PC-3 (cell line): ENCODE data around the gene C10orf143. TPM values are rescaled to one million over a fixed set of nuclear protein-coding genes. Genes with fewer than 3 reads are reported as not detected.

ENCODE experiments used
- ATAC-seq: fragments of 200-7000 bp; cut with Tn5 transposase; 2 replicates; pipeline ENCODE4 v1.9.1; 2020; ENCODE audit warnings: mild to moderate bottlenecking, moderate library complexity
- BruUV-seq: library from RNA; stranded (reverse); fragments of 400-500 nt; replicated peaks from 2 replicates; lab custom pipeline; 2021; lab: Mats Ljungman, UMichigan
- CTCF ChIA-PET: fragments of 300-600 bp; sonication (Branson Sonifier 250); formaldehyde crosslinking; loops from one replicate; lab custom pipeline; 2022; ENCODE audit warnings: antibody characterized with exemption; lab: Charles Lee
- POLR2A ChIA-PET: fragments of 300-600 bp; sonication (Branson Sonifier 250); formaldehyde crosslinking; loops from one replicate; lab custom pipeline; 2022; ENCODE audit warnings: antibody characterized with exemption; ENCODE audit not compliant: unreplicated experiment; lab: Charles Lee
- DNase-seq: peaks from one replicate; pipeline ENCODE4 v3.0.0-alpha.2; 2015
- H2AFZ ChIP-seq: fragments of 300-600 bp; sonication (generic); 2 replicates; pipeline ENCODE4 v1.6.0; 2016; ENCODE audit warnings: antibody characterized with exemption, low read length
- H3F3A ChIP-seq: fragments of 300-600 bp; sonication (generic); one replicate; pipeline ENCODE4 v1.6.0; 2017; ENCODE audit warnings: antibody characterized with exemption, low read length, control low read depth, mild to moderate bottlenecking; ENCODE audit not compliant: unreplicated experiment
- H3K27ac ChIP-seq: fragments of 300-600 bp; sonication (generic); 2 replicates; pipeline ENCODE4 v1.5.1; 2016; ENCODE audit warnings: mild to moderate bottlenecking, low read length
- H3K27me3 ChIP-seq: fragments of 300-600 bp; sonication (generic); 2 replicates; pipeline ENCODE4 v1.6.1; 2016; ENCODE audit warnings: low read length, mixed read lengths
- H3K36me3 ChIP-seq: fragments of 300-600 bp; sonication (generic); 2 replicates; pipeline ENCODE4 v1.6.1; 2016; ENCODE audit warnings: low read depth, mixed run types, low read length, mixed read lengths
- H3K4me1 ChIP-seq: fragments of 300-600 bp; sonication (generic); 2 replicates; pipeline ENCODE4 v1.5.1; 2016; ENCODE audit warnings: low read length; ENCODE audit not compliant: insufficient read depth
- H3K4me2 ChIP-seq: fragments of 300-600 bp; sonication (generic); 2 replicates; pipeline ENCODE4 v1.6.0; 2016; ENCODE audit warnings: low read length
- H3K4me3 ChIP-seq: fragments of 300-600 bp; sonication (generic); 2 replicates; pipeline ENCODE4 v1.5.1; 2016; ENCODE audit warnings: mild to moderate bottlenecking, low read length, mixed read lengths
- H3K79me2 ChIP-seq: fragments of 300-600 bp; sonication (generic); 2 replicates; pipeline ENCODE4 v1.6.1; 2017; ENCODE audit warnings: low read length, mixed read lengths
- H3K9ac ChIP-seq: fragments of 300-600 bp; sonication (generic); 2 replicates; pipeline ENCODE4 v1.6.0; 2016; ENCODE audit warnings: mild to moderate bottlenecking, low read length
- H3K9me2 ChIP-seq: fragments of 300-600 bp; sonication (generic); replicated peaks from 2 replicates; pipeline ENCODE4 v1.6.1; 2016; ENCODE audit warnings: mixed run types, low read length, mixed read lengths
- H3K9me3 ChIP-seq: fragments of 300-600 bp; sonication (generic); 2 replicates; pipeline ENCODE4 v1.6.1; 2016; ENCODE audit warnings: low read length, mixed read lengths
- H4K20me1 ChIP-seq: fragments of 300-600 bp; sonication (generic); 2 replicates; pipeline ENCODE4 v1.6.1; 2016; ENCODE audit warnings: low read length, mixed read lengths
- CTCF ChIP-seq: fragments of 300-600 bp; sonication (generic); conservative IDR thresholded peaks from 2 replicates; pipeline ENCODE4 v1.5.1; 2017; ENCODE audit warnings: antibody characterized with exemption, low read depth, mild to moderate bottlenecking, low read length
- EZH2 ChIP-seq: fragments of 300-600 bp; sonication (generic); IDR thresholded peaks from one replicate; pipeline ENCODE4 v1.6.1; 2017; ENCODE audit warnings: antibody characterized with exemption, mild to moderate bottlenecking, low read length; ENCODE audit not compliant: unreplicated experiment
- EZH2phosphoT487 ChIP-seq: fragments of 300-600 bp; sonication (generic); IDR thresholded peaks from 2 replicates; pipeline ENCODE4 v1.6.1; 2018; ENCODE audit warnings: mild to moderate bottlenecking, antibody characterized with exemption, low read length, borderline replicate concordance
- intact Hi-C: fragments of 100-400 bp; cut with micrococcal nuclease; formaldehyde crosslinking; loops from 2 replicates; pipeline ENCODE4 v1.9.0; 2023
- total RNA-seq: library from RNA; depleted of rRNA; stranded (reverse); fragments of >200 nt; gene quantifications from 2 replicates; pipeline ENCODE4 v1.2.3, GENCODE V29; 2014

The C10orf143 gene
- total RNA-seq, 1 experiment from 2014 or later = not detected

- POLR2A ChIA-PET = no interaction called here
- CTCF ChIA-PET = no interaction called here
- no peaks in the 10 kb centered on the region for H3K27me3 ChIP-seq
- no peaks in the 10 kb centered on the region for H3K36me3 ChIP-seq
- H3K9me2 ChIP-seq = no peaks in the 10 kb centered on the region
- peaks cover 18% of the 10 kb centered on the region for H3K4me1 ChIP-seq
- no peak for TF ChIP-seq EZH2phosphoT487
- no peak for TF ChIP-seq CTCF
- H3F3A ChIP-seq = no peaks in the 10 kb centered on the region
- H3K9ac ChIP-seq = no peak overlapping the region
- H4K20me1 ChIP-seq = no peaks in the 10 kb centered on the region
- no peak overlapping the region for H3K4me2 ChIP-seq
- no peak for ATAC-seq
- no peak overlapping the region for H2AFZ ChIP-seq
- no peak for DNase-seq
- no peak overlapping the region for H3K27ac ChIP-seq
- no TSS peak for BruUV-seq
- intact Hi-C loops = no loop called here
- no peaks in the 10 kb centered on the region for H3K9me3 ChIP-seq
- H3K79me2 ChIP-seq = no peaks in the 10 kb centered on the region
- H3K4me3 ChIP-seq = no peak overlapping the region
Observed at GRCh38 chr10:130018730-130019185, 91.9 kb downstream of the C10orf143 start.

- Histone ChIP-seq H3K9me3 (no peaks in the 10 kb centered on the region), H2AFZ (no peak overlapping the region), H3K9ac (no peak overlapping the region), H3K27ac (no peak overlapping the region), H4K20me1 (no peaks in the 10 kb centered on the region), H3K4me3 (no peak overlapping the region), H3K4me2 (no peak overlapping the region), H3F3A (no peaks in the 10 kb centered on the region), H3K4me1 (peaks cover 16% of the 10 kb centered on the region), H3K79me2 (no peaks in the 10 kb centered on the region), H3K36me3 (no peaks in the 10 kb centered on the region), H3K27me3 (no peaks in the 10 kb centered on the region), H3K9me2 (no peaks in the 10 kb centered on the region)
- ATAC-seq = peak; percentile 65
- DNase-seq = peak; percentile 46
- POLR2A ChIA-PET = no interaction called here
- TF ChIP-seq EZH2 (no peak), CTCF (no peak), EZH2phosphoT487 (no peak)
- intact Hi-C loops = no loop called here
- no TSS peak for BruUV-seq
- CTCF ChIA-PET = no interaction called here
Observed at GRCh38 chr10:130018265-130018664, 92.4 kb downstream of the C10orf143 start.

GRCh38 chr10:130017631-130018022, 93.0 kb downstream of the C10orf143 start:
- no peaks in the 10 kb centered on the region for H3K9me2 ChIP-seq
- no peak overlapping the region for H3K4me2 ChIP-seq
- TF ChIP-seq EZH2 = no peak
- TF ChIP-seq CTCF = no peak
- TF ChIP-seq EZH2phosphoT487 = no peak
- H2AFZ ChIP-seq = no peak overlapping the region
- DNase-seq = no peak
- no peaks in the 10 kb centered on the region for H4K20me1 ChIP-seq
- H3K27ac ChIP-seq = no peak overlapping the region
- no peak overlapping the region for H3K9ac ChIP-seq
- no peaks in the 10 kb centered on the region for H3K9me3 ChIP-seq
- no peak for ATAC-seq
- no peaks in the 10 kb centered on the region for H3F3A ChIP-seq
- H3K79me2 ChIP-seq = no peaks in the 10 kb centered on the region
- no peak overlapping the region for H3K4me3 ChIP-seq
- BruUV-seq = no TSS peak
- no peaks in the 10 kb centered on the region for H3K36me3 ChIP-seq
- intact Hi-C loops = no loop called here
- no peaks in the 10 kb centered on the region for H3K27me3 ChIP-seq
- peaks cover 10% of the 10 kb centered on the region for H3K4me1 ChIP-seq
- CTCF ChIA-PET = no interaction called here
- POLR2A ChIA-PET = no interaction called here
